ENCODE results near the gene KCNB1. TPM values are rescaled to one million over a fixed set of nuclear protein-coding genes. Genes with fewer than 3 reads are reported as not detected.

The KCNB1 gene
- total and polyA plus RNA-seq, 2 experiments from 2014 or later: 0.11 to 0.13 TPM

DNA sequence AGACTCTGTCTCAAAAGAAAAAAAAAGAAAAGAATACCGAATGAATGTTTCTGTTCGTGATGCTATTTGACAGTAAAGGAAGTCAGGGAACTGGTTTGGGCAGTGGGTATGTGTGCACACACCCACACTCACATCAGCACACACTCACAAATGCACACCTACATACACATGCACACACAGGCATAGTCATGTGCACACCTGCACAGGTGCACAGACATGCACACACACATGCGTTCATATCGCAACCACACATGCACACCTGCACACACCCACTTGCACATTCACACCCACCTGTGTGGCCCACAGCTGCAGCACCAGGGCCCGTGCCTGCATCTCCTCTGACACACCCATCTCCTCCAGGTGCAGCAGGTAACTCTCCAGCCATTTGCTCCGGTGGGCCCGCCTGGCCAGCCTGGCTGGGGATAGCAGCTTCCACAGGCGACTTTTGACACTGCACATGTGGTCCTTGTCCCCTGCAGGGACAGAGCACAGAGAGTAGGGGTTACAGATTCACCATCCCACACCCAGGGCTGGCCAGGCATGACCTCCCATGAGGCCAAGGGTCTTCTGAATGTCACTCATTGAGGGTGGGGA, 41.4 kb upstream of the KCNB1 start:
- WGBS, 2 experiments (ENCODE audit: low coverage in 1 of 2, low lambda C conversion rate in 2 of 2, missing lambda C conversion rate in 2 of 2): 93 to 96% methylated on average over 8 of the region's 8 CpGs
- H3F3A ChIP-seq (ENCODE audit: insufficient read depth): peaks cover 55% of the 10 kb centered on the region
- H3K27me3 ChIP-seq (replicated peaks; ENCODE audit: insufficient read depth): no peaks in the 10 kb centered on the region
- in situ Hi-C loops (cut with MboI): no loop called here
- H3K4me1 ChIP-seq (ENCODE audit: insufficient read depth): no peaks in the 10 kb centered on the region
- DNase-seq: no peak
- H3K27ac ChIP-seq: no peak overlapping the region
- no peak overlapping the region for H3K4me3 ChIP-seq
- no peaks in the 10 kb centered on the region for H3K9me3 ChIP-seq (ENCODE audit: low read depth)
- H3K79me2 ChIP-seq (ENCODE audit: insufficient read depth): no peaks in the 10 kb centered on the region
- no peak overlapping the region for H3K9ac ChIP-seq
- H3K9me2 ChIP-seq (ENCODE audit: insufficient read depth): no peaks in the 10 kb centered on the region
- peaks cover 55% of the 10 kb centered on the region for H3K36me3 ChIP-seq (ENCODE audit: low read depth)
- no peak overlapping the region for H3K4me2 ChIP-seq (ENCODE audit: unreplicated experiment)
- H2AFZ ChIP-seq: no peak overlapping the region
- 0 out of 2 replicates have a peak, but pooled peaks cover 2% of the 10 kb centered on the region for H4K20me1 ChIP-seq (ENCODE audit: insufficient read depth)
- TF ChIP-seq EZH2 (IDR thresholded peaks at IDR 0.05; ENCODE audit: insufficient read depth, poor library complexity, severe bottlenecking): no peak
- TF ChIP-seq EZH2phosphoT487 (IDR thresholded peaks at IDR 0.05; ENCODE audit: insufficient read depth, low read depth): no peak

DNA sequence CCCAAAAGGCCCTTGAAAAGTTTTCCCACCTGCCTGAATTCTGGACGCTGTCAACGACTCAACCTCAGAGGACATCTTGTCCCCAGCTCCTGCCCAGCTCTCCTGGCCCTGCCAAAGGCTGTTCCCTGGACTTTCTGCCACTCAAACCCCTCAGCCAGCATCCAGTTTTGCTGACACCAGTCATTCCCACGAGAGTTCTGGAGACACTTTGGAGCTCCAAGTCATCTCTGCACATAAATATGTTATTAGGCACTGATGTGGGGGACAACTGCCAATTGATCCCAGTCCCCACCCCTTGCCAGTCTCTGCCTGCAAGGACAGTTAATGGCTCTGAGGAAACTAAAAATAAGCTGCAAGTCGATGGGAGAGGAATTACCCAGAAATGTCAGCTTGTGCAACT, 38.9 kb upstream of the KCNB1 start:
- in situ Hi-C loops (cut with MboI): no loop called here

GRCh38 chr20:49519777-49520359, 37.4 kb upstream of the KCNB1 start:
- TF ChIP-seq EZH2 (IDR thresholded peaks at IDR 0.05; ENCODE audit: insufficient read depth, poor library complexity, severe bottlenecking) (no peak), EZH2phosphoT487 (IDR thresholded peaks at IDR 0.05; ENCODE audit: insufficient read depth, low read depth) (no peak)
- in situ Hi-C loops (cut with MboI): no loop called here
- Histone ChIP-seq H3K27me3 (replicated peaks; ENCODE audit: insufficient read depth) (no peaks in the 10 kb centered on the region), H3K9me3 (ENCODE audit: low read depth) (no peaks in the 10 kb centered on the region), H3F3A (ENCODE audit: insufficient read depth) (peaks cover 60% of the 10 kb centered on the region), H3K4me1 (ENCODE audit: insufficient read depth) (no peaks in the 10 kb centered on the region), H3K4me2 (ENCODE audit: unreplicated experiment) (no peak overlapping the region), H3K9me2 (ENCODE audit: insufficient read depth) (no peaks in the 10 kb centered on the region), H3K9ac (no peak overlapping the region), H3K36me3 (ENCODE audit: low read depth) (peaks cover 55% of the 10 kb centered on the region), H2AFZ (no peak overlapping the region), H3K79me2 (ENCODE audit: insufficient read depth) (no peaks in the 10 kb centered on the region), H3K27ac (no peak overlapping the region), H3K4me3 (no peak overlapping the region), H4K20me1 (ENCODE audit: insufficient read depth) (0 out of 2 replicates have a peak, but pooled peaks cover 2% of the 10 kb centered on the region)
- no peak for DNase-seq
- WGBS, 2 experiments (ENCODE audit: low coverage in 1 of 2, low lambda C conversion rate in 2 of 2, missing lambda C conversion rate in 2 of 2): 82 to 87% methylated on average over 5 of the region's 5 CpGs

More for the DNA sequence above, 38.9 kb upstream of the KCNB1 start:
- peaks cover 60% of the 10 kb centered on the region for H3K36me3 ChIP-seq (ENCODE audit: low read depth)
- DNase-seq: no peak
- 0 out of 2 replicates have a peak, but pooled peaks cover 2% of the 10 kb centered on the region for H4K20me1 ChIP-seq (ENCODE audit: insufficient read depth)
- 29 to 31% methylated on average over 4 of the region's 4 CpGs for WGBS, 2 experiments (ENCODE audit: low coverage in 1 of 2, low lambda C conversion rate in 2 of 2, missing lambda C conversion rate in 2 of 2)
- H2AFZ ChIP-seq: no peak overlapping the region
- no peaks in the 10 kb centered on the region for H3K79me2 ChIP-seq (ENCODE audit: insufficient read depth)
- H3K4me1 ChIP-seq (ENCODE audit: insufficient read depth): no peaks in the 10 kb centered on the region
- H3K4me2 ChIP-seq (ENCODE audit: unreplicated experiment): no peak overlapping the region
- no peaks in the 10 kb centered on the region for H3K9me2 ChIP-seq (ENCODE audit: insufficient read depth)
- H3F3A ChIP-seq (ENCODE audit: insufficient read depth): peaks cover 54% of the 10 kb centered on the region
- no peaks in the 10 kb centered on the region for H3K9me3 ChIP-seq (ENCODE audit: low read depth)
- no peaks in the 10 kb centered on the region for H3K27me3 ChIP-seq (replicated peaks; ENCODE audit: insufficient read depth)
- H3K27ac ChIP-seq: no peak overlapping the region
- TF ChIP-seq EZH2phosphoT487 (IDR thresholded peaks at IDR 0.05; ENCODE audit: insufficient read depth, low read depth): no peak
- no peak for TF ChIP-seq EZH2 (IDR thresholded peaks at IDR 0.05; ENCODE audit: insufficient read depth, poor library complexity, severe bottlenecking)
- no peak overlapping the region for H3K9ac ChIP-seq
- no peak overlapping the region for H3K4me3 ChIP-seq

DNA sequence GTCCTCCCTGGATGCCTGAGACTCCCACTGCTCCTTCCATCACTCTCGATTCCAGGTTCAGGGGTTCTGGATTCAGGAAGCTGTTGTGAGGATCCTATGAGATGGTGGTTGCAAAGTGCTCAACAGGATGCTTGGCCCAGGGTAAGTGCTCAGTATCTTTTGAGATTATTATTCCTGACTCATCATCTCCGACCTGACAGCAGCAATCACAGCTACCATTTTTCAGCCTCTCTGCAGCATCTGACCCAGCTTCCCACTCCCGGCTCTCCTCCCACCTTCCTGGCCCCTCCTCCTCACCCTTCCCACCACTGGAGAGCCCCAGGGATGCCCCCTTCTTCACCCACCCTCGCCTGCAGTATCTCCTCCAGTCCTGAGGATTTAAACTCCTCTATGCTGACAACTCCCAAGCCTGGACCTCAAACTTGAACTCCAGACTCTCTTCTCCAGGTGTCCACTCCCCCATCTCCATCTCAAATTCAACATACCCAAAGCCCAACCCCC, 36.8 kb upstream of the KCNB1 start:
- no peaks in the 10 kb centered on the region for H3K9me2 ChIP-seq (ENCODE audit: insufficient read depth)
- H3K9ac ChIP-seq: no peak overlapping the region
- H3K4me3 ChIP-seq: no peak overlapping the region
- in situ Hi-C loops (cut with MboI): no loop called here
- H3K9me3 ChIP-seq (ENCODE audit: low read depth): no peaks in the 10 kb centered on the region
- 59 to 75% methylated on average over 3 to 4 of the region's 4 CpGs for WGBS, 2 experiments (ENCODE audit: low coverage in 1 of 2, low lambda C conversion rate in 2 of 2, missing lambda C conversion rate in 2 of 2)
- no peaks in the 10 kb centered on the region for H3K79me2 ChIP-seq (ENCODE audit: insufficient read depth)
- H3K27ac ChIP-seq: no peak overlapping the region
- H3K4me2 ChIP-seq (ENCODE audit: unreplicated experiment): no peak overlapping the region
- H4K20me1 ChIP-seq (ENCODE audit: insufficient read depth): 0 out of 2 replicates have a peak, but pooled peaks cover 2% of the 10 kb centered on the region
- H2AFZ ChIP-seq: no peak overlapping the region
- TF ChIP-seq EZH2 (IDR thresholded peaks at IDR 0.05; ENCODE audit: insufficient read depth, poor library complexity, severe bottlenecking) (no peak), EZH2phosphoT487 (IDR thresholded peaks at IDR 0.05; ENCODE audit: insufficient read depth, low read depth) (no peak)
- no peaks in the 10 kb centered on the region for H3K27me3 ChIP-seq (replicated peaks; ENCODE audit: insufficient read depth)
- H3F3A ChIP-seq (ENCODE audit: insufficient read depth): peaks cover 66% of the 10 kb centered on the region
- H3K4me1 ChIP-seq (ENCODE audit: insufficient read depth): no peaks in the 10 kb centered on the region
- no peak for DNase-seq
- H3K36me3 ChIP-seq (ENCODE audit: low read depth): peaks cover 57% of the 10 kb centered on the region
